H9 (cell line): Measurements from ENCODE around the gene DMD. TPM values are rescaled to one million over a fixed set of nuclear protein-coding genes. Genes with fewer than 3 reads are reported as not detected.

ENCODE experiments used
- DNase-seq: peaks from one replicate; pipeline ENCODE4 v3.0.0-alpha.2; 2017
- H2AFZ ChIP-seq: one replicate; pipeline ENCODE4 v1.6.1; 2013; ENCODE audit warnings: mild to moderate bottlenecking, low read length, control low read depth, moderate library complexity
- H2AK5ac ChIP-seq: 2 replicates; pipeline ENCODE4 v1.6.1; 2013; ENCODE audit warnings: low read length, control low read depth, mixed read lengths; ENCODE audit not compliant: insufficient read length
- H2BK120ac ChIP-seq: one replicate; pipeline ENCODE4 v1.6.1; 2013; ENCODE audit warnings: low read depth, mild to moderate bottlenecking, low read length, control low read depth, inconsistent platforms; ENCODE audit not compliant: poor library complexity, severe bottlenecking
- H2BK12ac ChIP-seq: 2 replicates; pipeline ENCODE4 v1.6.1; 2013; ENCODE audit warnings: low read length, control low read depth, mixed read lengths, low read depth; ENCODE audit not compliant: insufficient read length
- H2BK15ac ChIP-seq: 2 replicates; pipeline ENCODE4 v1.6.1; 2013; ENCODE audit warnings: low read depth, low read length, control low read depth
- H2BK20ac ChIP-seq: one replicate; pipeline ENCODE4 v1.6.1; 2013; ENCODE audit warnings: low read depth, mild to moderate bottlenecking, low read length, control low read depth, inconsistent platforms; ENCODE audit not compliant: poor library complexity, severe bottlenecking
- H2BK5ac ChIP-seq: 2 replicates; pipeline ENCODE4 v1.6.1; 2013; ENCODE audit warnings: low read length, control low read depth, mixed read lengths; ENCODE audit not compliant: insufficient read length
- H3K14ac ChIP-seq: 2 replicates; pipeline ENCODE4 v1.6.1; 2013; ENCODE audit warnings: low read length, control low read depth; ENCODE audit not compliant: insufficient read depth
- H3K18ac ChIP-seq: 2 replicates; pipeline ENCODE4 v1.6.1; 2013; ENCODE audit warnings: low read depth, mild to moderate bottlenecking, mixed read lengths, low read length, control low read depth; ENCODE audit not compliant: insufficient read length
- H3K23ac ChIP-seq: 2 replicates; pipeline ENCODE4 v1.6.1; 2013; ENCODE audit warnings: low read length, control low read depth, mixed read lengths, low read depth; ENCODE audit not compliant: insufficient read length
- H3K23me2 ChIP-seq: 2 replicates; pipeline ENCODE4 v1.6.1; 2013; ENCODE audit warnings: low read depth, mild to moderate bottlenecking, mixed read lengths, low read length, control low read depth; ENCODE audit not compliant: insufficient read length, poor library complexity, severe bottlenecking
- H3K27ac ChIP-seq: 2 replicates; pipeline ENCODE4 v1.5.1; 2013; ENCODE audit warnings: low read length, control low read depth, mixed read lengths, low read depth; ENCODE audit not compliant: insufficient read length
- H3K27me3 ChIP-seq: 2 replicates; pipeline ENCODE4 v1.6.1; 2013; ENCODE audit warnings: low read length, control low read depth, inconsistent platforms; ENCODE audit not compliant: insufficient read depth
- H3K4ac ChIP-seq: 2 replicates; pipeline ENCODE4 v1.6.1; 2013; ENCODE audit warnings: low read depth, mild to moderate bottlenecking, control low read depth, inconsistent platforms, low read length, moderate library complexity
- H3K4me1 ChIP-seq: 2 replicates; pipeline ENCODE4 v1.6.1; 2013; ENCODE audit warnings: low read length, control low read depth, inconsistent platforms; ENCODE audit not compliant: insufficient read depth
- H3K4me2 ChIP-seq: 2 replicates; pipeline ENCODE4 v1.6.1; 2013; ENCODE audit warnings: low read length, control low read depth, mixed read lengths; ENCODE audit not compliant: insufficient read length, insufficient read depth
- H3K56ac ChIP-seq: 2 replicates; pipeline ENCODE4 v1.6.1; 2013; ENCODE audit warnings: low read depth, mild to moderate bottlenecking, mixed read lengths, low read length, control low read depth; ENCODE audit not compliant: insufficient read length
- H3K79me1 ChIP-seq: 2 replicates; pipeline ENCODE4 v1.6.1; 2013; ENCODE audit warnings: low read depth, mild to moderate bottlenecking, moderate library complexity, low read length, control low read depth, inconsistent platforms; ENCODE audit not compliant: insufficient read depth, poor library complexity, severe bottlenecking
- H3K79me2 ChIP-seq: 2 replicates; pipeline ENCODE4 v1.6.1; 2013; ENCODE audit warnings: low read length, control low read depth, inconsistent platforms; ENCODE audit not compliant: insufficient read depth
- H3K9ac ChIP-seq: 2 replicates; pipeline ENCODE4 v1.6.1; 2013; ENCODE audit warnings: low read length, control low read depth, mixed read lengths; ENCODE audit not compliant: insufficient read length; ENCODE audit errors: extremely low read depth
- H3K9me3 ChIP-seq: one replicate; pipeline ENCODE4 v1.6.1; 2013; ENCODE audit warnings: low read depth, low read length, inconsistent platforms; ENCODE audit not compliant: control insufficient read depth
- H3T11ph ChIP-seq: one replicate; pipeline ENCODE4 v1.6.1; 2013; ENCODE audit warnings: mild to moderate bottlenecking, low read length, control low read depth, inconsistent platforms
- H4K20me1 ChIP-seq: one replicate; pipeline ENCODE4 v1.6.1; 2013; ENCODE audit not compliant: control insufficient read depth, insufficient read length, insufficient read depth
- H4K5ac ChIP-seq: 2 replicates; pipeline ENCODE4 v1.6.1; 2013; ENCODE audit warnings: low read depth, mild to moderate bottlenecking, mixed read lengths, low read length, control low read depth; ENCODE audit not compliant: insufficient read length
- H4K8ac ChIP-seq: replicated peaks from 2 replicates; pipeline ENCODE4 v1.6.1; 2013; ENCODE audit warnings: low read length, control low read depth, mixed read lengths, low read depth; ENCODE audit not compliant: insufficient read length
- H4K91ac ChIP-seq: 2 replicates; pipeline ENCODE4 v1.6.1; 2013; ENCODE audit warnings: low read depth, mild to moderate bottlenecking, moderate library complexity, mixed read lengths, low read length, control low read depth; ENCODE audit not compliant: insufficient read length
- H3K27ac Mint-ChIP-seq, 3 experiments: 2 replicates in 2 of 3; 3 replicates in 1 of 3; pipeline ENCODE4 v1.8.0; 2020 to 2021; ENCODE audit warnings: mixed read lengths in 3 of 3, mild to moderate bottlenecking in 1 of 3, moderate library complexity in 1 of 3
- H3K27me3 Mint-ChIP-seq: 2 replicates; pipeline ENCODE4 v1.8.0; 2021; ENCODE audit warnings: low read depth, mild to moderate bottlenecking, moderate library complexity, mixed read lengths
- H3K36me3 Mint-ChIP-seq, 3 experiments: 2 replicates in 2 of 3; 3 replicates in 1 of 3; pipeline ENCODE4 v1.8.0; 2020 to 2021; ENCODE audit warnings: low read depth in 3 of 3, mixed read lengths in 3 of 3; ENCODE audit not compliant: insufficient read depth in 1 of 3
- H3K4me1 Mint-ChIP-seq, 2 experiments: 2 replicates each; pipeline ENCODE4 v1.8.0; 2020; ENCODE audit warnings: mixed read lengths in 2 of 2
- H3K4me3 Mint-ChIP-seq, 2 experiments: 2 replicates in 1 of 2; 3 replicates in 1 of 2; pipeline ENCODE4 v1.8.0; 2020 to 2021; ENCODE audit warnings: mild to moderate bottlenecking in 2 of 2, mixed read lengths in 2 of 2, moderate library complexity in 1 of 2
- H3K9me3 Mint-ChIP-seq, 2 experiments: 2 replicates in 1 of 2; 3 replicates in 1 of 2; pipeline ENCODE4 v1.8.0; 2020; ENCODE audit warnings: mild to moderate bottlenecking in 2 of 2, mixed read lengths in 2 of 2, moderate library complexity in 1 of 2
- WGBS: extraction: QIAGEN DNeasy Blood & Tissue Kit; methylation state at CpG from one replicate; pipeline ENCODE4 v1.1.7; 2013; ENCODE audit warnings: missing lambda C conversion rate, low lambda C conversion rate, mixed read lengths; ENCODE audit not compliant: insufficient read length; ENCODE audit errors: extremely low coverage; 5-methylcytosine and 5-hydroxymethylcytosine counted together
- total RNA-seq: library from RNA; stranded (reverse); gene quantifications from 2 replicates; pipeline ENCODE4 v1.2.1, GENCODE V29; 2021
- TF ChIP-seq, protein P1 (sequence below): fragments of 200-600 bp; sonication (generic); conservative IDR thresholded peaks from 3 replicates; pipeline ENCODE4 v1.8.0; 2021; ENCODE audit warnings: antibody characterized with exemption, mild to moderate bottlenecking

The DMD gene
- total RNA-seq, 1 experiment from 2014 or later = 3.8 TPM

GRCh38 chrX:32084757-32085156, 1126.6 kb downstream of the DMD start:
- Mint-ChIP-seq H3K4me1 (no peaks in the 10 kb centered on the region), H3K9me3 (peaks cover 44 to 56% of the 10 kb centered on the region in 2 experiments), H3K36me3 (no peaks in the 10 kb centered on the region; a peak in 2 of 7 replicates), H3K27me3 (no peaks in the 10 kb centered on the region), H3K27ac (no peak overlapping the region), H3K4me3 (no peak overlapping the region)
- H4K91ac ChIP-seq = no peak overlapping the region
- H3K56ac ChIP-seq = no peak overlapping the region
- no peak overlapping the region for H2BK5ac ChIP-seq
- no peak overlapping the region for H2BK15ac ChIP-seq
- H3K27ac ChIP-seq = no peak overlapping the region
- no CpG with 5 or more reads among the region's 7 CpGs for WGBS
- no peak overlapping the region for H4K8ac ChIP-seq
- no peaks in the 10 kb centered on the region for H3K9me3 ChIP-seq
- no peaks in the 10 kb centered on the region for H3K27me3 ChIP-seq
- no peak overlapping the region for H3K18ac ChIP-seq
- no peak overlapping the region for H2BK20ac ChIP-seq
- no peak overlapping the region for H4K5ac ChIP-seq
- no peak overlapping the region for H3K4ac ChIP-seq
- no peaks in the 10 kb centered on the region for H3K79me1 ChIP-seq
- no peak overlapping the region for H2BK120ac ChIP-seq
- H2BK12ac ChIP-seq = no peak overlapping the region
- no peaks in the 10 kb centered on the region for H3K4me1 ChIP-seq
- no peak overlapping the region for H2AFZ ChIP-seq
- no peak for DNase-seq
- H3K23ac ChIP-seq = no peak overlapping the region
- H2AK5ac ChIP-seq = no peak overlapping the region
- no peaks in the 10 kb centered on the region for H3K79me2 ChIP-seq
- H3T11ph ChIP-seq = no peak overlapping the region
- no peak overlapping the region for H3K4me2 ChIP-seq
- H4K20me1 ChIP-seq = no peaks in the 10 kb centered on the region
- H3K9ac ChIP-seq = no peak overlapping the region
- TF ChIP-seq, protein P1, sequence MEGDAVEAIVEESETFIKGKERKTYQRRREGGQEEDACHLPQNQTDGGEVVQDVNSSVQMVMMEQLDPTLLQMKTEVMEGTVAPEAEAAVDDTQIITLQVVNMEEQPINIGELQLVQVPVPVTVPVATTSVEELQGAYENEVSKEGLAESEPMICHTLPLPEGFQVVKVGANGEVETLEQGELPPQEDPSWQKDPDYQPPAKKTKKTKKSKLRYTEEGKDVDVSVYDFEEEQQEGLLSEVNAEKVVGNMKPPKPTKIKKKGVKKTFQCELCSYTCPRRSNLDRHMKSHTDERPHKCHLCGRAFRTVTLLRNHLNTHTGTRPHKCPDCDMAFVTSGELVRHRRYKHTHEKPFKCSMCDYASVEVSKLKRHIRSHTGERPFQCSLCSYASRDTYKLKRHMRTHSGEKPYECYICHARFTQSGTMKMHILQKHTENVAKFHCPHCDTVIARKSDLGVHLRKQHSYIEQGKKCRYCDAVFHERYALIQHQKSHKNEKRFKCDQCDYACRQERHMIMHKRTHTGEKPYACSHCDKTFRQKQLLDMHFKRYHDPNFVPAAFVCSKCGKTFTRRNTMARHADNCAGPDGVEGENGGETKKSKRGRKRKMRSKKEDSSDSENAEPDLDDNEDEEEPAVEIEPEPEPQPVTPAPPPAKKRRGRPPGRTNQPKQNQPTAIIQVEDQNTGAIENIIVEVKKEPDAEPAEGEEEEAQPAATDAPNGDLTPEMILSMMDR = no peak
- H3K23me2 ChIP-seq = no peaks in the 10 kb centered on the region
- H3K14ac ChIP-seq = no peak overlapping the region
